ENCODE results near the gene ABLIM2. TPM values are rescaled to one million over a fixed set of nuclear protein-coding genes. Genes with fewer than 3 reads are reported as not detected.
"Not testable (repeated sequence)": the region's sequence is repeated elsewhere in the genome, so short reads cannot be mapped to it uniquely, and the experiment has no call there.

ABLIM2 gene
- total RNA-seq, 1 donor from 2014 or later: 3.6 TPM

DNA sequence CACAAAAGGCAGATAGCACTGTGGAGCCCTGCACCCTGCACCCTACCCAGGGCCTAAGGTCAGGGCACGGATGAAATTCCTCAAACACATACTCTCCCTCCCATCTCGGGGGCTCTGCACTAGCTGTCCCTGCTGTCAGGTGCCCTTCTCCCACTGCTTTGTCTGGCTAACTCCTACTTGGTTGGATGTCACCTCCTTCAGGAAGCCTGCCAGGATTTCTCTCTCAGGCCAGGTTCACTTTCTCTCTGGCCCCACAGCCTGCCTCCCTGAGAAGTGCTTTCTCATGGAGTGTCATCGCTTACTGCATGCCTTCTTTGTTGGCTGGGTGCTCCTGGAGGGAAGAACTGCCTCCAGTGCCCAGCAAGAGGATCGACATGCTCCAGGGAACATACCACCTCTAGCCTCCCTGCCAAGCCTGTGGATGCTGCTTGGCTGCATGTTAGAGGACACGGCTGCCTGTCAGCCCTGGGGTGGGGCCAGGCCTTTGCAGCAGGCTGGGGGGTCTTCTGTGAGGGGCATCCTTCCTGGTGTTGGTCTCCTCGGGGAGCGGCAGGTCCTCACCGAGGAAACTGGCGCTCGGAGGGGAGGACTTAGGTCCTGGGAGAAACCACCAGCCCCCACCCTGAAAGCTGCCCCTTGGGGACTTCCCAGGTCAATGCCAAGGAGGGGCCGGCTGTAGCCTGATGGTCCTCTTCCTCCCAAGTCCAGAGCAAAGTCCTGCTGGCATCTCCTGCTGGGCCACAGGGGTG is 15.0 kb downstream of the ABLIM2 start:
- ATAC-seq (no peak), DNase-seq (ENCODE audit: low spot score) (no peak)

DNA sequence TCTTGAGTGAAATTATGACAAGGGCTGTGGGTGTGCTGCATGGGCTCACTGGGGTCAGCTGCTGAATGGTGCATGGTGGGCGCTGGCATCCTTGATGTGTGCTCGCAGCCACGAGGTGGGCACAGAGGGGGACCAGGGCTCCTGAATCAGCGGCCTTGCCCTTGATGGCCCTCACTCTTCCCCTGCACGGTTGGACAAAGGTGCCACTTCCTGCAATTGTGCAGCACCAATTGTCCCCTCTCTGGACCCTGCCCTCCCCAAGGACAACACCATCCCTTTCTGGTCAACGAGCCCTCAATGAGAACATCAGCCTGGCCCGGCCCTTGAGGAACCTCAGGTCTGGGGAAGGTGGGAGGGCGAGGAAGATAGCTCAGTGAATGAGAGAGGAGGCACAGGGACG is 16.1 kb downstream of the ABLIM2 start:
- no peak for ATAC-seq
- no peak for DNase-seq (ENCODE audit: low spot score)

DNA sequence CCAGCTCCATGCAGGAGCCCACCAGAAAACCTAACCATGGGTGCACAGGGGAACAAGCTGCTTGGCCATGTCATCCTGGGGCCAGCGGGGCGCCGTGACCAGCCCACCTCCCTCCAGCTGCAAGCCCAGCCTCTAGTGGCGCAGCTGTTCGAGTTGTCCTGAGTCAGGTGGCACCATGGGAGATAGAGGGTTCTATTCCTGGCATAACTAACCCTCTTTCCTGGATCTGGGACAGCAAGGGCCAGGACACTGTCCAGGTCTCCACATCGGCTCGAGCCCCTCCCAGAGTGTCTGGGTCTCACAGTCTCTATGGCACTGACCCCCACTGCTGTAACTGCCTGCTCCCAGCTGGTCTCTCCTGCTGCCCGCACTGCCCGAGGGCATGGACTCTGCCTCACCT is 16.7 kb downstream of the ABLIM2 start:
- ATAC-seq (no peak), DNase-seq (ENCODE audit: low spot score) (no peak)

DNA sequence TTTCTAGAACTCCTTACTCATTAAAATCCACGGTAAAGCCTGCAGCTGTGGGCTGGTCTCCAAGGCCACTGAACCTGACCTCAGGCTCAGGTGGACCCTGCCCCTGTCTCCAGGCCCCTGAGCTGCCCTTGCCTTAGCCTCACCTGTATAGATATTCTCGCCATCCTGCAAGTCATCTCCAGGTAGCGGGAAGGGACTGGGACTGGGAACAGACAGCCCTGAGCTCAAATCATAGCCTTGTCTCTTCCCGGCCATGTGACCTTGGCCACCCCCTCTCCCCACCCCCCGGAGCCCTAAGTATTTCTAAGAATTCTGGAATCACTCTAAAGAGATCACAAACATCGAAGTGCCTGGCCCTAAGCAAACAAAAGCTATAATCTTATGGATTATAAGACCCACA is 17.7 kb downstream of the ABLIM2 start:
- no peak for DNase-seq (ENCODE audit: low spot score)

DNA sequence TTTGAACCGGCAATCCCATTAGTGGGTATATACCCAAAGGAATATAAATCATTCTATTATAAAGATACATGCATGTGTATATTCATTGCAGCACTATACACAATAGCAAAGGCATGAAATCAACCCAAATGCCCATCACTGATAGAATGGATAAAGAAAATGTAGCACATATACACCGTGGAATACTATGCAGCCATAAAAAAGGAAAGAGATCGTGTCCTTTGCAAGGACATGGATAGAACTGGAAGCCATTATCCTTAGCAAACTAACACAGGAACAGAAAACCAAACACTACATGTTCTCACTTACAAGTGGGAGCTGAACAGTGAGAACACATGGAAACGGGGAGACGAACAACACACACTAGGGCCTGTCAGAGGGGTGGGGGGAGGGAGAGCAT is 18.9 kb downstream of the ABLIM2 start:
- ATAC-seq; DNase-seq (ENCODE audit: low spot score): not testable (repeated sequence)

More for the DNA sequence above, 17.7 kb downstream of the ABLIM2 start:
- ATAC-seq: no peak

DNA sequence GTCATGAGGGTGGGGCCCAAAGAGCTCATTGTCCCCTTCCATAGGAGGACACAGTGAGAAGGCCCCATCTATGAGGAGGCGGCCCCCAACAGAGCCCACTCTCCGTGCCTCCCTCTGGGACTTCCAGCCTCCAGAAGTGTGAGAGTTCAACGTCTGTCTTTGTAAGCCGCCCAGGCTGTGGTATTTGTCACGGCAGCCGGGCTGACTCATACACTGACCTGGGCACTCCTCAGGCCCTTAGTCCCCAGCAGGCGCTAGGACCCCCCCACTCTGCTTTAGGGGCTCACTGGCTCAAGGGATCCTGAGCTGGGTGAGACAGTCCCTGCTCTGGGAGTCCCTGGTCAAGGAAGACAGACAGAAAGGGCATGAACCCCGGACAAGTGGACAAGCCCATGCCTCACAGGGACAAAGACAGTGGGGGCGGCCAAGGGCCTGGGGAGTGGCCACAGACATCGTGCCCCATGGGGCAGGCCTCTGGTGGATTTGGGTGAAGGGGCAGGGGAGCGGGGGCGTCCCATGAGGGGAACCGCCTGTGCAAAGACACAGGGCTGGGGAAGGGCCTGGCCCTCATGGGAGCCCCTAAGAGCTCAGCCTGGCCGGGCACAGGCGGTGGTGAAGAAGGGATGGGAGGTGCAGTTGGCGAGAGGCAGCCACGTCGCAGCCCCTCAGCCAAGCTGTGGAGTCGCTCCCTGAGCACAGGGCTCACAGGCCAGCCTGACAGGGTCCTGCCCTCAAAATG is 21.5 kb downstream of the ABLIM2 start:
- ATAC-seq: no peak
- DNase-seq (ENCODE audit: low spot score): no peak

DNA sequence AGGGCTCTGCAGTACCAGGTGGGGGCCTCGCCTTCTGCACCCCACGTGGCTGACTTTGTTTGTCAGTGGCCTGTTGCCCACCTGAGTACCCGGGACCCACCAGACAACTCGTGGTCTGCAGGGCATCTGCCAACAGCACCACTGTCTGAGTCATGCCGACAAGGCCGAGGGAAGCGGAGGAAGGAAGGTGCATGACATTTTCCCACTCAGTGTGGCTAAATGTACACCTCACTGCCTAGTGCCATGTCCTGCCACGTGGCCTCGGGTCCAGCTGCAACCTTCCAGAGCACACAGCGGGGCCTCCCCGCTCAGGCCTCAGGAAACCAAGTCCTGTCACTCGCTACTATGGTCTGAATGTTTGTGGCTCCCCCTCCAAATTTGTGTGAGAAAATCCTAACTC is 22.1 kb downstream of the ABLIM2 start:
- no peak for DNase-seq (ENCODE audit: low spot score)
- no peak for ATAC-seq

DNA sequence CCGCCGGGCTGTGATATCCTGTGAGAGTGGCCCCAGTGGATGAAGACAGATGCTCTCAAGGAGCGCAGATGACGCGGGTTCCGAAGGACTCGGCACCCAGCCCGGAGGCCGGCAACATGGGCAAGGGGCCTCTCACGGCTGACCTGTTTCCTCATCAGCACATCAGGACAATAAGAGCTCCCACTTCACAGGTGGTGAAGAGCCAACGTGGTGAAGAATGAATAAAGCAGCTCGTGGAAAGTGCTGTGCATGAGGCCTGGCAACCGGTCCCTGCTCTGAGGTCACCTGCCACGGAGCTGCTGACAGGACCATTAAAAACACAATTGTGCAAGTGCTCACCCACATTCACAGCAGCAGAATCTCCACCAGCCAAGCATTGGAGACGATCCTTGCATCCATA is 22.9 kb downstream of the ABLIM2 start:
- ATAC-seq (no peak), DNase-seq (ENCODE audit: low spot score) (no peak)

DNA sequence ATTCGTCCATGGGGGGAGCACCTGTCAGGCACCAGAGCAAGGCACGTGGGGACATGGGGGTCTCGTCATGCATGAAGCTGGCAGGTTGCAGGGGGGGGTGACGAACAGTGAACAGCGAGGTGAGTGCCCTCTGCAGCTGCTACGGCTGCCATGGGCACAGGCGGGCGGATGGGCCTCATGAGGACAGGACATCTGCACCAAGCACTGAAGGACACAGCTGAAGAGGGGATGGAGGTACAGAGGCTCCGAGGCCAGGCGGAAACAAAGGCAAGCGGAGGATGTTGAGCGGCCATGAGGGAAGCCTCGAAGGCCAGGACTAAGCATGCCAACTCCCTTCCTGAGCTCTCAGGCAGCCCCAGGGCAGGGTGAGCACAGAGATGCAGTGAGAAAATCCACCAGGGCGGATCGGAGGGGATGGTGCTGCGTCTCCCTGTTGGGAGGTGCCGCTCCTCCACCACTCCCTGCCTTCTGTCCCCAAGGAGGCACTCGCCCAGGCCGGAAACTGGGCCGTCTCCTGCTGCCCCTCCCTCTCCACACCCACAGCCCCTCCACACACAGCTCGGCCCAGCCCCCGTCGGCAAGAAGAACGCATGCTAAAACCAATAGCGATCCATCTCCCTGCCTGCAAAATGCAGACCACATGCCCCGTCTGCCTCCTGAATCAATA is 24.6 kb downstream of the ABLIM2 start:
- ATAC-seq (no peak), DNase-seq (ENCODE audit: low spot score) (no peak)

DNA sequence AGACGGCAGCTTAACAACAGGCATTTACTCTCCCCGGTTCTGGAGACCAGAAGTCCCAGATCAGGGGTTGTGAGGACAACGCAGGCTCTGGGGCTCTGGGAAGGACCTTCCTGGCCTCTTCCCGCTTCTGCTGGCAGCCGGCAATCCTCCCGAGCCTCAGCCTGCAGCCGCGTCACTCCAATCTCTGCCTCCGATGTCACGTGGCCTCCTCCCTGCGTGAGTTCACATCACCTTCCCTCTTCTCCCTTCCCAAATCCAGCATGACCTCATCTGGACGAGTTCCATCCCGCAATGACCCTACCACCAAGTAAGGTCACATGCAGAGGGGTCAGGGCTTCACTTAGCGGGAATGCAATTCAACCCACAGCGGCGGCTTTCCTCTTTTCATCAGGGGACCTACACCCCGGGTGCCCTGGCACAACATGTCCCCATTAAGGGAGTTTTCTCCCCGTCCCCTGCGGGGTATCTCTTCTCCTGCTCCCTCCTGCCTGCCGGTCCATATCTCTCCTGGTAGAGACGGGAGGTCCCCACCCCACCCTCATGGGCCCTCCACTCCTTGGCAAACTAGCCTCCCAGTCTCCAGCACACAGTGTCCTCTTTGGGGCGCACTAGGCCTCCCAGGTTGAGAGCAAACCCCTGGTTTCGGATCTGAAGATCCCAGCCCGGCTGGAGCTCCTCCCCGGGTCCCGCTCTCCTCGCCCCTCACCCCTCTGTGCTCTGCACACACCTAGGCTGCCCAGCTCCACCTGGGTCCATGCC is 25.5 kb downstream of the ABLIM2 start:
- no peak for ATAC-seq

DNA sequence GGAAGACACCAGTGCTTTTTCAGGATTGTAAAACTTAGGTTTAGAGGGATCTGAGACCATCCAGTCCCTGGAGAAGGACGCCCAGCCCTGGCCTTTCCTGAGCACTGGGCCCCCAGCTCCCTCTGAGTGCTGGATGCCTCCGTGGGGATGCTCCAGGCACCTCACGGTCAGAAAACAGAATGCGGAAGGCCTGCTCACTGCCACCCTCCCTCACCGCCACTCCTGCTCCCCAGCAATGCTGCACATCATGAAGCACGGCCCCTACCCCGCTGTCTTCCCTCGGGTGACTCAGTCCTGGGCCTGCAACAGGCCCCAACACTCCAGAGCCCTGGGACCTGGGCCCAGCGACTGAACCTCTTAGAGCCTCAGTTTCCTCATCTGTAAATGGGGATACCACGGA is 26.2 kb downstream of the ABLIM2 start:
- DNase-seq (ENCODE audit: low spot score) (no peak), ATAC-seq (no peak)

More for the DNA sequence above, 25.5 kb downstream of the ABLIM2 start:
- DNase-seq (ENCODE audit: low spot score): no peak

DNA sequence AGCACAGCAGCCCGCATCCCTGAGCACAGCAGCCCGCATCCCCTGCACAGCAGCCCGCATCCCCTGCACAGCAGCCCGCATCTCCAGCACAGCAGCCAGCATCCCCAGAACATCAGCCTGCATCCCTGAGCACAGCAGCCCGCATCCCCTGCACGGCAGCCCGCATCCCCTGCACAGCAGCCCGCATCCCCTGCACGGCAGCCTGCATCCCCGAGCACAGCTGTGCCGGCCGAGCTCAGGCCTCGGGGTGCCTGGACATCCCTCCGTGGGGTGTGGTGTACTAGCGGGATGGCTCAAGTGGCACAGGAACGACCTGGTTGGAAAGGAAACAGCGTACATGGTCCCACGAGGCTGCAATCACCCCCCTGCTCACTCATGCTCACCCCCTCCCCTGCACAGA is 26.8 kb downstream of the ABLIM2 start:
- no peak for ATAC-seq

DNA sequence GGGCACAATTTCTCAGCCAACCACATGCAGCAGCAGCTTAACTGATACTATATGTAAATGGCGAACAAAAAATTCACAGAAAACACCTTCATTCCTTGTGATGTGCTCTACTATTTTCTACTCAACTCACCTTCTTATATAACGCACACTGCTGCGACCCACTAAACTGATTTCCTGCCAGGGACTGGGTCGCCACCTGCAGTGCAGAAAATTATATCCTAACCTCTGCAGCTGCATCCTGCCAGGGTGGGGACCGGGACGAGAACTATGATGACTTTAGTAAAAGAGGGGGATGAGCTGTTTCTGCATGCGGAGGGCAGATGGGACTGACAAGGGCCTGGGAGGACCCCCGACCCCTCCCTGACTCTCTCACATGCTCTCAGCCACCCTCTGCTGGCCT is 27.4 kb downstream of the ABLIM2 start:
- DNase-seq (ENCODE audit: low spot score): no peak
- ATAC-seq: no peak

More for the DNA sequence above, 26.8 kb downstream of the ABLIM2 start:
- no peak for DNase-seq (ENCODE audit: low spot score)

DNA sequence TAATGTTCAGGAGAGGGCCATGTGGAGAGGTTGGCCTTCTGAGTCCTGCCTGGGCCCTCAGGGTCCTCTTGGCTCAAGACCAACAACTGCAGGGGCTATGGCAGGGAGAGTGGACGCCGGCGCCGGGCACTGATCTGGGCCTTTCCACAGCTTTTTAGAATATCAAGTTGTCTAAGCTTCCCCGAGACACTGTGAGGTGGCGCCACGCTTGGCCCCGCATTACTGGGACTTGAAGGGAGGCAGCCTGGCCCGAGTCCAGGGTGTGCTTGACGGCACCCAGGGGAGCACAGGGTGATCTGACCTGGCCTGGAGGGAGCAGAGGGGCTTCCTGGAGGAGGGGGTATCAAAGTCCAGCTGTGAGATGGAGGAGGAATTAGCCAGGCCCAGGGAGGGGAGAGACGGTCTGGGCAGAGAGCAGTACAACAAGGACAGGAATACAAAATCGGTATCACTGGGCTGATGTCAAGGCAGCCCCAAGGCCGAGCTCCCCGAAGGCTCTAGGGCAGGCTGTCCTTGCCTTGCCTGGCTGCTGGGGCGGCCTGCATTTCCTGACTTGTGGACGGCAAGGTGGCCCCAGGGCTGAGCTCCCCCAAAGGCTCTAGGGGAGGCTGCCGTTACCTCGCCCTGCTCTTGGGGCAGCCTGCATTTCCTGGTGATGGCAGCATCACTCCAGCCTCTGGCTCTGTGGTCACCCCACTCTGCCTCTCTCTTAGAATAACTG is 28.1 kb downstream of the ABLIM2 start:
- no peak for ATAC-seq
- no peak for DNase-seq (ENCODE audit: low spot score)

DNA sequence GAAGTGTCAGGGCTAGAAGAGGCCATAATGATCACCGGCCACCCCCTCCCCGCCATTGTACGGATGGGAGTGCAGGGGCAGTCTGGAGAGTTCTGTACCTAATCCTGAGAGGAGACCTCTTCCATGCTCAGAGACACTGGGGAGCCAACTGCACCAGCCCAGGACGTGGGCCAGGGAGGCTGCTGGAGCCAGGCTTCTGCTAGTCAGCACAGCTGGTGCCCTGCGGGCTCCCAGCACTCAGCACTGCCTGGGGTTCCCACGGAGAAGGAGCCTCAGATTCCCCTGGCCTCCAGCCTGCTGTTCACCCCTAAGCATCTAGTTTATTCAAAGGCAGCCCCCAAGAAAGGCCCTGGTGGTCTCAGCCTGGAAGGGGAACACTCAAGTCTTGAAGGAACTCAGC is 28.8 kb downstream of the ABLIM2 start:
- no peak for DNase-seq (ENCODE audit: low spot score)
- ATAC-seq: no peak

DNA sequence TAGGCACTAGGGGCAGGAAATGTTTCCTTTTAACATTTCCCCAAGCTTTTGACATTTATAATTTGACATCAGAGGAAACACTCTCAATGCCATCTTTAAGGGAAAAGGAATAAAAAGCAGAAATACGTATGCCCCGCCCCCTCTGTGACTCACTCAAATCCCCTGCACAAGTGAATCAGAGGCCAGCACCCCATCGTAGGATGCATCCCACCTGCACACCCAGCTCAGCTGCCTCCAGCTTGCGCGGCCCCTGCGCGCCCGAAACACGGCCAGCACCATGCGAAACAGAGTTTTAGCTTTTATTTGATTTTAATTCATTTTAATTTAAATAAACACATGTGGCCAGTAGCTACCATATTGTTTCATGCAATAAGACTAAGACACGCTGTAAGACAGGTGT is 29.5 kb downstream of the ABLIM2 start:
- DNase-seq (ENCODE audit: low spot score): no peak

DNA sequence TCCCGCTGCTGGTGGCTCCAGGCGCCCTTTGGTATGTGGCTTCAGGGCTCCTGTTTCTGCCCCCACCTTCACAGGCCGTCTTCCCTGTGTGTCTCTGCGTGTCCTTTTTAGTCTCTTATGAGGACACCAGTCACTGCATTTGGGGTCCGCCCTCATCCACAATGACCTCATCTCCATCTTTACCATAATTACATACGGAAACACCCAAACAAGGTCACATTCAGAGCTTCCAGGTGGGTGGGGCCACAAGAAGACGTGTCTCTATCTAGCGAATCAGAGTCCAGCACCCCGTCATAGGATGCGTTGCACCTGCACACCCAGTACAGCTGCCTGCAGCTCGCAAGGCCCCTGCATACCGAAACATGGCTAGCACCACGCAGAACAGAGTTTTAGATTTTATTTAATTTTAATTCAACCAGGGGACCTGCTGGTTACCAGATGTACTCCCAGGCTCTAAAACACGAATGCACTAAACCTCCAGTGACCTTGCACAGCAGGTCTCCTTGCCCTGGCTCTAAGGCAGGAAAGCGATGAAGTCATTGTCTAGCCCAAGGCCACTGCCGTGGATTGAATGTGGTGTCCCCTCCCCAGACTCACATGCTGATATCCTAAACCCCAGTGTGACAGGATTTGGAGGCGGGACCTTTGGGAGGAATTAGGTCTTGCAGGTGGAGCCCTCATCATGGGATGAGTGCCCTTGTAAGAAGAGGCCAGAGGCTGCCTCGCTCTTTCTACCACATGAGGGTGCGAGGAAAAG is 30.3 kb downstream of the ABLIM2 start:
- DNase-seq (ENCODE audit: low spot score) (no peak), ATAC-seq (no peak)

More for the DNA sequence above, 29.5 kb downstream of the ABLIM2 start:
- ATAC-seq: no peak

DNA sequence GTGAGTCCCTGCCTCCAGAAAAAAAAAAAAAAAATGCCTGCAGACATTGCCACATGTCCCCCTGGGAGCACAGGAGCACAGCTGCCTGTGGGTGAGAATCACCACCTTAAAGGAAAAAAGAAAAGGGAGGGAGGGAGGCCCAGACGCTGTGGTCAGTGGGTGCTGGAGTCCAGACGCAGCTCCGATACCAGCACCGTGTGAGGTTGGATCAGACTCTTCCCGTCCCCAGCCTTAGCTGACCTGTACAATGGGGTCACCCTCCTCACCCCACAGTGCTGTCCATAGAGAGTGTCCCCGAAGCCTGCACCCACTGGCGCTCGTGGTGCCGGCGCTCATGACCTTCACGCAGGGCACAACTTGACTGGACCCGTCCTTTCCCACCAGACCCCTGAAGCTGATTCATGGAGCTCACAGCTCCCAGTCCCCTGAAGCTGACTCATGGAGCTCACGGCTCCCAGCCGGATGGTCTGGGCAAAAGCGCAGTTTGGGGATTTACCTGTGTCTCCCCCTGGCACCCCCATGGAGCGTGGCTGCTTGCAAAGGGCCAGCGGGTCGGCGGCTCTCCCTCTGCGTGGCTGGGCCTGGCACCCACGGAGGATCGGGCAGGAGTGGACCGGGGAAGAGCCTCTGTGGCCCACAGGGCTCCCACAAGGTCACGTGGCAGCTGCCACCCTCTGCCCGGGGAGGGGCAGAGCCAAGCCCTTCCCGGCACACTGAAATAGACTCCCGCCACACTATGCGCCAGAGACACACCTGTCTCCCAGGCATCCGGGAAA is 31.4 kb downstream of the ABLIM2 start:
- DNase-seq (ENCODE audit: low spot score) (no peak), ATAC-seq (no peak)

DNA sequence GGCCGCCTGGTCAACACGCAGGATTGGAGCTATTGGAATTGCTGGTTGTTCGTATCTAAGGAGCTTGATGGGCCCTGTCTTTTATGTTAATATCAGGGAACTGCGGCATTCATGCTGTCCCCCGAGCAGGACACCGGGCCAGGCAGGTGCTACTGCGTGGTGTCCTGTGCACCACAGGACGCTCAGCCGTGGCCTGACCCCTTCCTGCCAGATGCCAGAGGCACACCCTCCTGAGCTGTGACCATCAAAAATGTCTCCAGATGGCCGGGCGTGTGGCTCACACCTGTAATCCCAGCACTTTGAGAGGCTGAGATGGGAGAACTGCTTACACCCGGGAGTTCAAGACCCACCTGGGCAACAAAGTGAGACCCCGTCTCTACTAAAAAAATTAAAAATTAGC is 32.1 kb downstream of the ABLIM2 start:
- no peak for DNase-seq (ENCODE audit: low spot score)

More for the DNA sequence above, 32.1 kb downstream of the ABLIM2 start:
- ATAC-seq: no peak
